Activated CD4-positive, alpha-beta T cell treated with anti-CD3 and anti-CD28 coated beads, Interleukin-2, amount 50 U/mL, for 16 hours (primary cell): ENCODE results near the gene CYB5B.

Experiments
- DNase-seq: peaks from one replicate; pipeline ENCODE4 v3.0.0-alpha.2; 2020

CYB5B gene, protein sequence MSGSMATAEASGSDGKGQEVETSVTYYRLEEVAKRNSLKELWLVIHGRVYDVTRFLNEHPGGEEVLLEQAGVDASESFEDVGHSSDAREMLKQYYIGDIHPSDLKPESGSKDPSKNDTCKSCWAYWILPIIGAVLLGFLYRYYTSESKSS

GRCh38 chr16:69424053-69424934 lies at the start of gene CYB5B:
Gene CYB5B (plus strand): TSS chr16:69424619. CDS start chr16:69424684, 65 bp downstream.
- peak; percentile 99 for DNase-seq

DNA sequence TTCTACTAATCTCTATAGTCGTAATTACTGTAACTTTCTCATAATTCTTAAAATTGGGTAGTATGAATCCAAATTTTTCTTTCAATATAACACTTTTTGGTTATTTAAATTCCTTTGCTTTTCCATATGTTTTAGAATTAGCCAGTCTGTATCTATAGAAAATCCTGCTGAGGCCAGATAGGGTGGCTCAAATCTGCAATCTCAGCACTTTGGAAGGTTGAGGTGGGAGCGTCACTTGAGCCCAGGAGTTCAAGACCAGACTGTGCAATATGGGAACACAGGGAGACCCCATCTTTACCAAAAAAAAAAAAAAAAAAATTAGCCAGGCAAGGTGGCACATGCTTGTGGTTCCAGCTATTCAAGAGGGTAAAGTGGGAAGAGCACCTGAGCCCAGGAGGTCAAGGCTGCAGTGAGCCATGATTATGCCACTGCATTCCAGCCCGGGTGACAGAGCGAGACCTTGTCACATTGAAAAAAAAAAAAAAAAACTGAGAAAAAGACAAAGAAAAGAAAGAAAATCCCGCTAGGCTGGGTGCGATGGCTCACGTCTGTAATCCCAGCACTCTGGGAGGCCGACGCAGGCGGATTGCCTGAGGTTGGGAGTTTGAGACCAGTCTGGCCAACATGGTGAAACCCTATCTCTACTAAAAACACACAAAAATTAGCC lies 47.9 kb upstream of the CYB5B start:
- DNase-seq: no peak

DNA sequence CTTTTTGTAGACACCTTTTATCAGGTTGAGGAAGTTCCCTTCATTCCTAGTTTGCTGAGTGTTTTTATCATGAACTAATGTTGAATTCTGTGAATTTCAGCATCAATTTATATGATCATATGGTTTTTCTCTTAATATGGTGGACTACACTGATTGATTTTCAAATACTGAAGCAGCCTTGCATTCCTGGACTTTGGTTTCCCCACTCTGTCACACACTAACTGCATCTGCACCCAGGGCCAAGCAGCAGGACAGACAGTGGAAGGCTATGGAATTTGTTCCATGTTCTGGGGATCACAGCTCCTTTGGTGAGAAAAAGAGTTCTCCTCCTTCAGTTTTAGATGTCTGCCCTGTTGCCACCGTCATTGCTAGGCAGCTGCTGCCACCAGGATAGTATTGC lies 46.4 kb upstream of the CYB5B start:
- no peak for DNase-seq

DNA sequence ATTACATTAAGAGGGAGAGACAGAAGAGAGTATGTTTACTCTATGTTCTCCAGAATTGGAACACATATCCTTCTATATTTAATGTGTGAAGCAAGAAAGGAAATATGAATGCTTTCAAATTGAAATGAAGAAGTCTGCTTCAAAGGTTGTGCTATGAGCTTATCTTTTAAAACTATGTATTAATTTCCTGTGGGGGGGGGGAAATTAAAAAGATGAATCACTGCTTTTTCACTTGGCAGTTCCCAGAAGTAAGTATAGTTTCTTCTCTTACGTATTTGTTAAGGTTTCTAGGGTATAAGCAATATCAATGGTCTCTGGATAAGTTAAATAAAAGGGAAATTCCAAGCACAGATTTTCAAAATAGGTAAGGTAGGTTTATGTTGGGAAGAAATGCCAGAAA lies 45.7 kb upstream of the CYB5B start:
- DNase-seq: no peak

GRCh38 chr16:69381231-69381630 lies 43.2 kb upstream of the CYB5B start:
- DNase-seq: no peak

- DNase-seq: peak; percentile 19
Measured at GRCh38 chr16:69382421-69382820, 42.0 kb upstream of the CYB5B start.

- no peak for DNase-seq
Measured at GRCh38 chr16:69384974-69385373, 39.4 kb upstream of the CYB5B start.

- no peak for DNase-seq
Measured at GRCh38 chr16:69386596-69386995, 37.8 kb upstream of the CYB5B start.

GRCh38 chr16:69393898-69394849 lies 30.2 kb upstream of the CYB5B start:
- DNase-seq: no peak

GRCh38 chr16:69395859-69396186 lies 28.6 kb upstream of the CYB5B start:
- no peak for DNase-seq

DNA sequence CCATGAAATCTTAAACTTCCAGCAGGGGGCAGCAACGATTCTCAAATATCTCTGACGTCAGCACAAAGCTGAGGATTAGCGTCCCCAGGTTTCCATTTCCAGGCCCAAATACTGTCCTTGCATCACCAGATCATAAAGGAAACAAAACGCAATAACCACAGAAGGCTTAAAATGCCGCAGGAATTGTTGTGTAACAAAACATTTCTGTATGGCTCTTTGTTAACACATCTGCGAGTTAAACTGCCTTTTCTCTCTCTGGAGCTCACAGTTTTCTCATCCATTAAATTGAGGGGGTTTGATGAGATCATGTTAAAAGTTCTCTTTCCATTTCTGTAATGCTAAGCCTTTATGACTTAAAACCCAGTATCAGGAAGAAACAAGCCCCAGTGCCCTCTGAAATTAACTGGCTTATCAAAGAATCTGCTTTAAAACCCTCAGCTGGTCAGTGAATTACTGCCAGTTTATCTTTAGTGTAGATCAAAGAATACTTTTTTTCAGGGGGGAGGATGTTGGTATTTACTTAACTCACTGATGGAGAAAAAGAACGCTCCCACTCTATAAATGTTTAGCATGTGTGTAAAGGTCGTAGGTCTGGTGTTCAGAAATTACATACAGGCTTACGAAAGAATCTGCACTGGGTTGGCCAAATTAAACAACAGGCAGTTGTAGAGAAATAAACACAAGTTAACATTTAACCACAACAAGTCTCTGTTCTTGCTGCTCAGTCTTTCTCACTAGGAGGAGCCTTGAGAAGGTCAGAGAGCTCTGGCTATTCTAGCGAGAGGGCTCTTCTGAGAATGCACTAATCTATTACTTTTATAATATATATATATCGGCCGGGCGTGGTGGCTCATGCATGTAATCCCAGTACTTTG lies 28.0 kb upstream of the CYB5B start:
- peak; percentile 79 for DNase-seq

- no peak for DNase-seq
Measured at GRCh38 chr16:69397821-69398521, 26.4 kb upstream of the CYB5B start.

GRCh38 chr16:69399361-69399760 lies 25.1 kb upstream of the CYB5B start:
- no peak for DNase-seq

DNA sequence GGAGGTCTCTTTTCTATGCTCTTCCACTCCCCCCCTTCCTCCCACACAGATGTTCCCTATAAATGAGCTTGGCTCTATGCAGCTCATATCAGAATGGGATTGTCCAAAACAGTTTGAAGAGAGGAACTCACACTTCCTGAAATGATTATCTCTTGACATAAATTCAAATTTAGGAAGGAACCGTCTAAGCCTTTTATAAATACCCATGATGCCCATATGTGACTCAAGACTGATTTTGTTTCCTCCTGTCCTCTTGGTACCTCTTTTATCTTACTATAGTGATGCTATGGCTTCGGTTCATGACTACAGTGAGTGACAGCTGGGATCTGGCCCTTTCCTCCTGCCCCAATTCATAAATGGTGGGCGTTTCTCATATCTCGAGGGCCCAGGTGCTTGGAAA lies 22.0 kb upstream of the CYB5B start:
- no peak for DNase-seq

- DNase-seq: no peak
Measured at GRCh38 chr16:69404275-69404805, 20.1 kb upstream of the CYB5B start.

- DNase-seq: no peak
Measured at GRCh38 chr16:69405326-69405725, 19.1 kb upstream of the CYB5B start.

GRCh38 chr16:69405757-69406156 lies 18.7 kb upstream of the CYB5B start:
- DNase-seq: no peak

- no peak for DNase-seq
Measured at GRCh38 chr16:69406780-69407331, 17.6 kb upstream of the CYB5B start.

- no peak for DNase-seq
Measured at GRCh38 chr16:69407702-69408323, 16.6 kb upstream of the CYB5B start.

DNA sequence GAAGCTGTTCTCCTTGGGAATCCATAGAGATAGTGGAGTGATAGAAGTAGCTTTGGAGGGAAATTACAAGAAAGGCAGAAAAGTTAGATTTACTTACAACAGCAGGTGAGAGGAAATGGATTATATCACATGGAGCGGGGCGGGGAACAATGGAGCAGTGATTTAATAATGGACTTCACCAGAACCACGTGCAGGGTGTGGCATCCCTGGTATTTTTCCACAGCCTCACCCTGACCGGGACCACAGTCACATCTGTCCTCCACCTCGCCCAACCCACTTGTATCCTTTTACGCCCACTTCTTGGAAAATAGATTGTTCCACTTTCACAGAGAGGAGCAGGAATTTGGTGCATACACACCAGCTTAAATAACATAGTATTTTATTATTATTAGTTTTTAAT lies 15.9 kb upstream of the CYB5B start:
- no peak for DNase-seq
